Activated CD8-positive, alpha-beta memory T cell treated with anti-CD3 and anti-CD28 coated beads for 36 hours (primary cell): Measurements from ENCODE around the gene DIO2. TPM values are rescaled to one million over a fixed set of nuclear protein-coding genes. Genes with fewer than 3 reads are reported as not detected.

Source experiments
- CTCF ChIA-PET: fragments of 350-600 bp; sonication (Branson Sonifier 250); formaldehyde crosslinking; loops from one replicate; lab custom pipeline; 2021; ENCODE audit warnings: antibody characterized with exemption; lab: Charles Lee
- POLR2A ChIA-PET: fragments of 350-600 bp; sonication (Branson Sonifier 250); formaldehyde crosslinking; loops from one replicate; lab custom pipeline; 2021; ENCODE audit warnings: antibody characterized with exemption; lab: Charles Lee
- total RNA-seq, 2 experiments: library from RNA; stranded (reverse); gene quantifications; one replicate each; pipeline ENCODE4 v1.2.3, GENCODE V29; 2021

Gene DIO2
- total RNA-seq, 2 experiments from 2014 or later: not detected

- ChIA-PET POLR2A (no interaction called here), CTCF (no interaction called here)
Observed at GRCh38 chr14:80176893-80177292, 34.4 kb downstream of the DIO2 start.

DNA sequence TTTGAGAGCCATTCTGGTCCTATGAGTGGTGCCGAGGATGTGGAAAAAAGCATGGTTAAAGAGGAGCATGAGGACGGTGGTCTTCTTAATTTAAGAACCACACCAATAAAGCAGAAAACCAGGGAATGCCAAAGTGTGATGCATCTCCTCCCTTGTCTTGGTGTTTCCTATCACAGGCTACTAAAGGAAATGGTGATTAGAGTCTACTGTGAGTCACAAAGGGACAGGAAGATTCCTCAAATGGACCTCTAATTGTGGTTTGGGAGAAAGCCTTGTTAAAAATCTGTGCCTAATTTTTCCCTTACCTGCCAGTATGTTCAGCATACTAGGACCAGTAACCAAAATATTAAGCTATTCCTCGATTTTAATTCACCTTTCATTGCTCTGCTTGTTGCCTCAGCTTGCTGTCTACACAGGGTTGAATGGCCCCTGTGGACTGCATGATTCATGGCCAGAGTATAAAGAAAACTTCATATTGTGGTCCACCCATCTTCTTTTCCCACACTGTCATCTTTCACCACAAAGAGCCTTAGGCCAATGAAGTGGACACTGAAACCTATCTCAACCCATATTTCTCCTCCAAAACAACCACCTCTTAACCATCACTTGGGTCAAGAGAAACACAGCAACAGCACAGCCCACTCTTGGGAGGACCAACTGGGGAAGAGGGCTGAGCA lies 38.8 kb downstream of the DIO2 start:
- ChIA-PET CTCF (no interaction called here), POLR2A (no interaction called here)

DNA sequence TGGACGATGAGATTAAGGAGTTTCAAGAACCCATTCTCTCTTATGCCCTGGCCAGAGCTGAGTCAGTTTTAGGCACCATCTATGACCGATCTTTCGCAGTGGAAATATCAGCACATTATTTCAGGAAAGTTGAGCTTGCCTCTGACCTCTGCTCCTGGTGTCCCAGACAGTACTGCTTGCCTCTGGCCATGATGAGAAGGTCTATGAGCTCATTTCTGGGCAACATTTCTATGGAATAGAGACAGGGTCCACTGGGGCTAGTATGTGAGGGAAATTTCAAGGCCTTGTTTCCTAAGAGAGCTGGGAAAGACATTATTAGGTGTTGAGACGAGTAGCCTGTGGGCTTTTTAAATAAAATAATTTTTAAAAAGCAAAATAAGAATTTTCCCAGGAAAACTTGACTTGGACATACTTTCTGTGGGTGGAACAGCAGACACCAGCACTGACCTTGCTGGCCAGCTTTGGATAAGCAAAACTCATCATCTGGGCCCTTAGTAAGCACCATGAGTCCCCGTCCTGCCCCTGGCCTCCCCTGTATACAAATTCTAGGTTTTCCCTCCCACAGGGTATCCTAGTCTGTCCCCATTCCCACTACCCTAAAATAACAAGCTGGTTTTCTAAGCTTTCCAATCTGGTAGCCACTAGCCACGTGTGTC lies 43.4 kb downstream of the DIO2 start:
- ChIA-PET POLR2A (no interaction called here), CTCF (no interaction called here)

- CTCF ChIA-PET: no interaction called here
Observed at GRCh38 chr14:80164991-80165721, 46.1 kb downstream of the DIO2 start.

DNA sequence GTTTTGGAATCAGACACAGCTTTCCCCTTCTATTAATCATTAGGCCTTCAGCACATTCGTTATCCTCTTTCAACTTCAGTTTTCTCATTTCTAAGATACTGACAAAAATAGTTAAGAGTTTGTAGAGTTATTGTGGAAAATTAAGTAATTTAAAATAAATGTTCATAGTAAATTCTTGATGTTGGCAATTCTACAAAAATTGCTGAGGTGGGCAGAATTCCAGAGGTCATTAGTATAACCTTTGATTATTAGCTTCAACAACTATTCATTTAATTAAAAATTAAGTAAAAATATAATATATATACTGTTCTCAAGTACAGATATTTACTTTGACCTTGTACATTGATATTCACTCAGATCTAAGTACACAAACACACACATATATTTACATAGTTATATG lies 58.5 kb downstream of the DIO2 start:
- ChIA-PET POLR2A (no interaction called here), CTCF (no interaction called here)

More at GRCh38 chr14:80164991-80165721, 46.1 kb downstream of the DIO2 start:
- POLR2A ChIA-PET: no interaction called here

- CTCF ChIA-PET: no interaction called here
Observed at GRCh38 chr14:80152166-80152565, 59.1 kb downstream of the DIO2 start.

GRCh38 chr14:80150301-80150700 lies 61.0 kb downstream of the DIO2 start:
- POLR2A ChIA-PET: no interaction called here
- CTCF ChIA-PET: no interaction called here

More at GRCh38 chr14:80152166-80152565, 59.1 kb downstream of the DIO2 start:
- POLR2A ChIA-PET: no interaction called here
